ENCODE data around the gene CCR7. TPM values are rescaled to one million over a fixed set of nuclear protein-coding genes. Genes with fewer than 3 reads are reported as not detected.

The CCR7 gene
- total and polyA plus RNA-seq, 2 of the 13 experiments (the other 11 are each of a cell fraction or from before 2014, with no cell fraction given): 0.04 to 0.53 TPM

DNA sequence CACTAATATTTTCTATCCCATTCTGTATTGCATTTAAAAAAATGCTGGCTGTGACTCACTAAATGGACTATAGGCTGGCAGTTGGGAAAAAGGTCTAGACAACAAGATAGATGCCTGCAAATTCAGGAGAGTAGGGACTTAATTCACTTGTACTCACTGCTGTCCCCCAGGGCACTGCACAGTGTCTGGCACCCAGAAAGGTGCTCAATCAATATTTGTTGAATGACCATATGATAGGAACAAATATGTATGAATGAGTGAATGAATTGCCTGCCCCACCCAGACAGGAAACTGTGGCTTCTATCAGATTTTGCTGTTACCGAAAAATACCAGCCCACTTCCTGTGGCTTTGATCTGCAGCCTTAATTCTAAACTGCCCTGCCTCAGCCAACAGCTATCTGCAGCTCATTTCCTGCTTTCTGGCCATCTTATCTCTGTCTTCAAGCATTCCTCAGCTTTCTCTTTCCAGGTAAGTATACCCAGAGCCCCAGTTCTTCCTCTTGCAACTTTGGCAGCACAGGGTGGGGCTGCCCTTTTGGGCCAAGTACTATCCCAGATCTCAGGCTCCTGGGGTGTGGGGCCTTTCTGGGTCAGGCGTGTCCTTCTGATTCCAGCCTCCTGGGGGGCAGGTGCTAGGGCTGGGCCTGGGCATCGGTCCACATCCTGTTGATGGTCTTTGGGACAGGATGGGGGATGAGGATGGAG lies 48.5 kb downstream of the CCR7 start (continued):
- no peak for TF ChIP-seq SP4 (CRISPR knock-in tag; IDR thresholded peaks at IDR 0.05)
- peak; percentile 74; the same call in 1 of the 2 replicates for TF ChIP-seq GATA4 (IDR thresholded peaks at IDR 0.05; ENCODE audit: borderline replicate concordance, low read depth)
- TF ChIP-seq ZNF160 (CRISPR knock-in tag; IDR thresholded peaks at IDR 0.05): no peak
- no peak for TF ChIP-seq NFATC3 (CRISPR knock-in tag; IDR thresholded peaks at IDR 0.05)
- TF ChIP-seq FOXP1 (IDR thresholded peaks at IDR 0.05): no peak
- peak; percentile 30; the same call in 1 of the 2 replicates for TF ChIP-seq FOXP1 (CRISPR knock-in tag; IDR thresholded peaks at IDR 0.05)
- no peak for TF ChIP-seq RBFOX2 (IDR thresholded peaks at IDR 0.05; ENCODE audit: low read depth, low read length)
- TF ChIP-seq PHB2 (IDR thresholded peaks at IDR 0.05; ENCODE audit: partially characterized antibody): no peak
- TF ChIP-seq, protein P1, sequence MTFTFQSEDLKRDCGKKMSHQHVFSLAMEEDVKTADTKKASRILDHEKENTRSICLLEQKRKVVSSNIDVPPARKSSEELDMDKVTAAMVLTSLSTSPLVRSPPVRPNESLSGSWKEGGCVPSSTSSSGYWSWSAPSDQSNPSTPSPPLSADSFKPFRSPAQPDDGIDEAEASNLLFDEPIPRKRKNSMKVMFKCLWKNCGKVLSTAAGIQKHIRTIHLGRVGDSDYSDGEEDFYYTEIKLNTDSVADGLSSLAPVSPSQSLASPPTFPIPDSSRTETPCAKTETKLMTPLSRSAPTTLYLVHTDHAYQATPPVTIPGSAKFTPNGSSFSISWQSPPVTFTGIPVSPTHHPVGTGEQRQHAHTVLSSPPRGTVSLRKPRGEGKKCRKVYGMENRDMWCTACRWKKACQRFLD (CRISPR knock-in tag; IDR thresholded peaks at IDR 0.05; ENCODE audit: borderline replicate concordance): no peak
- peak; percentile 59; the same call in 1 of the 2 replicates for TF ChIP-seq ERF (CRISPR knock-in tag; IDR thresholded peaks at IDR 0.05)
- peak; percentile 91 for TF ChIP-seq TCF7 (IDR thresholded peaks at IDR 0.05; ENCODE audit: low read depth)
- TF ChIP-seq SIX4 (CRISPR knock-in tag; IDR thresholded peaks at IDR 0.05): no peak; the same call in 1 of the 2 replicates
- TF ChIP-seq SOX5 (CRISPR knock-in tag; IDR thresholded peaks at IDR 0.05; ENCODE audit: borderline replicate concordance): peak; percentile 61; the same call in 1 of the 2 replicates
- TF ChIP-seq, protein P2, sequence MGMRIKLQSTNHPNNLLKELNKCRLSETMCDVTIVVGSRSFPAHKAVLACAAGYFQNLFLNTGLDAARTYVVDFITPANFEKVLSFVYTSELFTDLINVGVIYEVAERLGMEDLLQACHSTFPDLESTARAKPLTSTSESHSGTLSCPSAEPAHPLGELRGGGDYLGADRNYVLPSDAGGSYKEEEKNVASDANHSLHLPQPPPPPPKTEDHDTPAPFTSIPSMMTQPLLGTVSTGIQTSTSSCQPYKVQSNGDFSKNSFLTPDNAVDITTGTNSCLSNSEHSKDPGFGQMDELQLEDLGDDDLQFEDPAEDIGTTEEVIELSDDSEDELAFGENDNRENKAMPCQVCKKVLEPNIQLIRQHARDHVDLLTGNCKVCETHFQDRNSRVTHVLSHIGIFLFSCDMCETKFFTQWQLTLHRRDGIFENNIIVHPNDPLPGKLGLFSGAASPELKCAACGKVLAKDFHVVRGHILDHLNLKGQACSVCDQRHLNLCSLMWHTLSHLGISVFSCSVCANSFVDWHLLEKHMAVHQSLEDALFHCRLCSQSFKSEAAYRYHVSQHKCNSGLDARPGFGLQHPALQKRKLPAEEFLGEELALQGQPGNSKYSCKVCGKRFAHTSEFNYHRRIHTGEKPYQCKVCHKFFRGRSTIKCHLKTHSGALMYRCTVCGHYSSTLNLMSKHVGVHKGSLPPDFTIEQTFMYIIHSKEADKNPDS (CRISPR knock-in tag; IDR thresholded peaks at IDR 0.05): no peak
- no peak for TF ChIP-seq ZNF34 (CRISPR knock-in tag; IDR thresholded peaks at IDR 0.05; ENCODE audit: borderline replicate concordance)
- TF ChIP-seq ZNF10 (CRISPR knock-in tag; IDR thresholded peaks at IDR 0.05; ENCODE audit: borderline replicate concordance, low read depth): no peak
- TF ChIP-seq ZNF782 (CRISPR knock-in tag; IDR thresholded peaks at IDR 0.05; ENCODE audit: borderline replicate concordance): no peak
- TF ChIP-seq, protein P3, sequence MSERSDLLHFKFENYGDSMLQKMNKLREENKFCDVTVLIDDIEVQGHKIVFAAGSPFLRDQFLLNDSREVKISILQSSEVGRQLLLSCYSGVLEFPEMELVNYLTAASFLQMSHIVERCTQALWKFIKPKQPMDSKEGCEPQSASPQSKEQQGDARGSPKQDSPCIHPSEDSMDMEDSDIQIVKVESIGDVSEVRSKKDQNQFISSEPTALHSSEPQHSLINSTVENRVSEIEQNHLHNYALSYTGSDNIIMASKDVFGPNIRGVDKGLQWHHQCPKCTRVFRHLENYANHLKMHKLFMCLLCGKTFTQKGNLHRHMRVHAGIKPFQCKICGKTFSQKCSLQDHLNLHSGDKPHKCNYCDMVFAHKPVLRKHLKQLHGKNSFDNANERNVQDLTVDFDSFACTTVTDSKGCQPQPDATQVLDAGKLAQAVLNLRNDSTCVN (CRISPR knock-in tag; IDR thresholded peaks at IDR 0.05; ENCODE audit: borderline replicate concordance): no peak
- no peak for TF ChIP-seq HNRNPLL (IDR thresholded peaks at IDR 0.05; ENCODE audit: low read depth, low read length, poor library complexity, severe bottlenecking)
- TF ChIP-seq, protein P4, sequence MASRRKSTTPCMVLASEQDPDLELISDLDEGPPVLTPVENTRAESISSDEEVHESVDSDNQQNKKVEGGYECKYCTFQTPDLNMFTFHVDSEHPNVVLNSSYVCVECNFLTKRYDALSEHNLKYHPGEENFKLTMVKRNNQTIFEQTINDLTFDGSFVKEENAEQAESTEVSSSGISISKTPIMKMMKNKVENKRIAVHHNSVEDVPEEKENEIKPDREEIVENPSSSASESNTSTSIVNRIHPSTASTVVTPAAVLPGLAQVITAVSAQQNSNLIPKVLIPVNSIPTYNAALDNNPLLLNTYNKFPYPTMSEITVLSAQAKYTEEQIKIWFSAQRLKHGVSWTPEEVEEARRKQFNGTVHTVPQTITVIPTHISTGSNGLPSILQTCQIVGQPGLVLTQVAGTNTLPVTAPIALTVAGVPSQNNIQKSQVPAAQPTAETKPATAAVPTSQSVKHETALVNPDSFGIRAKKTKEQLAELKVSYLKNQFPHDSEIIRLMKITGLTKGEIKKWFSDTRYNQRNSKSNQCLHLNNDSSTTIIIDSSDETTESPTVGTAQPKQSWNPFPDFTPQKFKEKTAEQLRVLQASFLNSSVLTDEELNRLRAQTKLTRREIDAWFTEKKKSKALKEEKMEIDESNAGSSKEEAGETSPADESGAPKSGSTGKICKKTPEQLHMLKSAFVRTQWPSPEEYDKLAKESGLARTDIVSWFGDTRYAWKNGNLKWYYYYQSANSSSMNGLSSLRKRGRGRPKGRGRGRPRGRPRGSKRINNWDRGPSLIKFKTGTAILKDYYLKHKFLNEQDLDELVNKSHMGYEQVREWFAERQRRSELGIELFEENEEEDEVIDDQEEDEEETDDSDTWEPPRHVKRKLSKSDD (CRISPR knock-in tag; IDR thresholded peaks at IDR 0.05; ENCODE audit: low read depth): no peak
